CD4-positive, alpha-beta T cell treated with Interleukin-10 for 1 hour (primary cell): ENCODE measurements around the gene VTI1A.
"Not testable (repeated sequence)": the region's sequence is repeated elsewhere in the genome, so short reads cannot be mapped to it uniquely, and the experiment has no call there.

ENCODE experiments used
- DNase-seq: peaks from one replicate; pipeline ENCODE4 v3.0.0-alpha.2; 2020

The VTI1A gene

DNA sequence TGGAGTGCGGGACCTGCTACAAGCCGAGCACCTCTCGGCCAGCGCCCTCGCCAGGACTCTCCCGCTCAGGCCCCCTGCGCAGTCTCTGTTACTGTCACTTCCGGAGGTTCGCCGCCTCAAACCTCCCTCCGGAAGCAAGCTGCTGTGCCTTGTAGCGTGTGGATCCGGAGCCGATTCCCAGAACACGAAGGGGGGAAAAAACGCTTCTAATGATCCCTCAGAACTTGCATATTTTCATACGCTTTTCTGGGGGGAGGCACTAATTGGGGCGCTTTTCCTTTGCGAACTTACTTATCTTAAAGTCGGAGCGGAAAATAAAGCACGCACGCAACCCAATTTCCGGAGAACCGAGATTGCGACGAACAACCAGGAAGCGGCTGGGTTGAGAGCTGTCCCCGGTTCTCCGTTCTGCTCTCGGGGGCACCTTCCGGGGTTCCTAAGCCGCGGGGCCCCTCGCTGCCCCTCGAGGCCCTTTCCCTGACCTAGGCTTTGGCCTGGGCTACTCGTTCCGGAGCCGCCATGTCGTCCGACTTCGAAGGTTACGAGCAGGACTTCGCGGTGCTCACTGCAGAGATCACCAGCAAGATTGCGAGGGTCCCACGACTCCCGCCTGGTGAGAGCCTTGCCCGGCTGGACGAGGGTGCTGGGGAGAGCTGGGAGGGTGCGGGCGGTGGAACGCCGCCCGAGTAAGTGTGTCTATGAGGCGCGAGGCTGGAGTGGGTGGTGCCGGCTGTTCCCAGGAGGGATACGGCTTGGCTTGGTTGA lies at the start of gene VTI1A, which contains the start of gene ZDHHC6:
Gene VTI1A (plus strand): TSS at position 361 of the 765 bp plus-strand sequence. CDS start 159 bp downstream, at position 520.
Gene ZDHHC6 (minus strand): TSS at position 60 of the 765 bp plus-strand sequence. CDS start 1,478 bp downstream, outside the sequence.
- DNase-seq: peak; percentile 87

DNA sequence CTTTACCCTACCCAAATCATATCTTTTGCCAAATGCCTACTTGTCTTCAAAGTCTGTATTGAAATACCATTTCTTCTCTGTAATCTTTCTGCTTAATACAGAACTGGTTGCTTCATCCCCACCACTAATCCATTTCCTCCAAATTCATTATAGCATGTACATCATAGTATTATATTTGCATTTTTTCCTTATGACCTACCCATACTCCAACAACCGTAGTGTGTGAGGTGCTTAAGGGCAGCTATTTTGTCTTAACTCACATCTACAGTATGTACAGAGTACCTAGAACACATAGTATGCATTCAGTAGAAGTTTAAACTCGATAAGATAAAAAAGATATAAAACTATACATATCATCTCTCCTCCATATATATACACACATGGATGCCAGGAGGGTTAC lies 49.4 kb upstream of the VTI1A start:
- no peak for DNase-seq

DNA sequence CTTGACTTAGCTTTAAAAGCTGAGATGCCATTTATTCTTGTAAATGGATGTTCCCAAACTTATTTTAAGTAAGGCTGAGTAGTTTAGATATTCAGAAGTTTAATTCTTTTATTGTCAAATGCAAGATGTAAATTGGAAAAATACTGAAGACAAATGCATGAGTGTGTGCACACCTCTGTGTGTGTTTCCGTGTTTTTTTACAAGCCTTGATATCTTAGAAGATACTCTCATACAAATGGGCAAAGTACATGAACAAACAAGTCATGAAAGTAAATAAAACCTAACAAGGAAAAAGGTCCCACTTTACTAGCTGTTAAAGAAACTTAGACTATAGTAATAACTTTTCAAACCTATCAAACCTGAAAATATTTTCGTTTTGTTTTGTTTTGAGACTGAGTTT lies 44.1 kb upstream of the VTI1A start:
- no peak for DNase-seq

DNA sequence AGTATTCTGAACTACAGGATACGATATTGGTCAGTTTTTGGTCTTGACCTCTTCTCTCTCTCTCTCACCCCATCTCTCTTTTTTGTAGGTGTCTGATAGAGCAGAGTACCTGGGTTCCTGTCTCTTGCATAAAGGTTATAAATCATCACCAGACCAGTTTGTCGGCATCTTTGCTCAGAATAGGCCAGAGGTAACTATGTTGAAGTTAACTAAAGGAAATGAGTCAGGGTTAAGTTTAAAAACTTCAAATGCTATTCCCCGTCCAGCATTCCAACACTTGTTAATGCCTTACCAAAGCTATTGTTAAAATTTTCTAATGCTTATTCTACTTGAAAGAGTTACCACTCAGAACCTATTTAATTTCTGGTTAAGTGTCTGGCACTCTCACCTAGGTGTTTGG lies 42.4 kb upstream of the VTI1A start:
- DNase-seq: no peak

DNA sequence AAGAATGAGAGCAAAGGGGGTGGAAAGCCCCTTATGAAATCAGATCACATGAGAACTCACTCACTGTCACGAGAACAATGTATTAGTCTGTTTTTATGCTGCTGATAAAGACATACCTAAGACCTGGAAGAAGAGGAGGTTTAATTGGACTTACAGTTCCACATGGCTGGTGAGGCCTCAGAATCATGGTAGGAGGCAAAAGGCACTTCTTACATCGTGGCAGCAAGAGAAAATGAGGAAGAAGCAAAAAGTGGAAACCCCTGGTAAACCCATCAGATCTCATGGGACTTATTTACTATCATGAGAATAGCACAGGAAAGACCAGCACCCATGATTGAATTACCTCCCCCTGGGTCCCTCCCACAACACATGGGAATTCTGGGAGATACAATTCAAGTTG lies 40.2 kb upstream of the VTI1A start:
- DNase-seq: not testable (repeated sequence)

DNA sequence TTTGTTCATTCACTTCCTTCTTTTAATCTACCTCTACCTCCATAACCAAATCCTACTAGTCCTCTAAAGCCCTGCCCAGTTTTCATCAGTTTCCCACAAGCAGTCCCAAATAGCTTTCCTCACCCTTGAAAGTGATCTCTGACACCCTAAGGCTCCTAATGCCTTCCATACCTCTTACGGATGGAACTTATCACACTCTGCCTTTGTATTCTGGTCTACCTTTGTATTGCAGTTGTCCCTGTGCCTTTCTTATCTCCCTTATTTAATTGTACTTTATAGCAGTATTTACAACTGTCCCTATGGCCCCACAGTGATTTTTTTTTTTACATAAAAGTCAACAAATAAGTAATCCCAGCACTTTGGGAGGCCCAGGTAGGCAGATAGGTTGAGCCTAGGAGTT lies 39.3 kb upstream of the VTI1A start:
- DNase-seq: no peak

DNA sequence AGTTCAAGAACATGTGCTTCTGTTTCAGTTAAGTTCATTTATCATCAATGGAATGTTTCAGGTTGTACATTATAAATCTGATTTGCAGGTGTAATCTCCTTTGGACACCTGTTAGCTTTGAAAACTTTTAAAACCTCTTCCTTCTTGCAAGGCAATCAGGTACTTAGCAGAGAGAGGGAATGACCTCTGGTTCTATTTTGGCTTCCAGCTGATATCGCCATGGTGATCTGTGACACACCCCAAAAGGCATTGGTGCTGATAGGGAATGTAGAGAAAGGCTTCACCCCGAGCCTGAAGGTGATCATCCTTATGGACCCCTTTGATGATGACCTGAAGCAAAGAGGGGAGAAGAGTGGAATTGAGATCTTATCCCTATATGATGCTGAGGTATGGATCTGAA lies 37.7 kb upstream of the VTI1A start:
- DNase-seq: no peak

DNA sequence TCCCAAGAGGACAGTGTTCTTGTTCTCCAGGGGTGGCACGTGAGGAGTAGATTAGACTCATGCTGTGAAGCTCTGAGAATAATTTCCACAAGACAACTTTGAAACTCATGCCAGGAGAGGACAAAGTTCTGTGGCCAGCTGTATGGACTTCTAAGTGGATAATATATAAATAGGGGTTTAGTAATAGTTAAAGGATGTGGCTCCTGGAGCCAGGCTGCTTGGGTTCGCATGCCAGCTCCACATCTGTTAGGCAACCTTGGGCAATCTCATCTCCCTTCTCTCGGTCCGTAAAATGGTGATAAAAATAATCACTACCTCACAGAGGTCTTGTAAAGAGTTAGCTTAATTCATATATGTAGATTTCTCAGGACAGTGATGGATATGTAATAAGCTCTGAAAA lies 37.3 kb upstream of the VTI1A start:
- DNase-seq: no peak

DNA sequence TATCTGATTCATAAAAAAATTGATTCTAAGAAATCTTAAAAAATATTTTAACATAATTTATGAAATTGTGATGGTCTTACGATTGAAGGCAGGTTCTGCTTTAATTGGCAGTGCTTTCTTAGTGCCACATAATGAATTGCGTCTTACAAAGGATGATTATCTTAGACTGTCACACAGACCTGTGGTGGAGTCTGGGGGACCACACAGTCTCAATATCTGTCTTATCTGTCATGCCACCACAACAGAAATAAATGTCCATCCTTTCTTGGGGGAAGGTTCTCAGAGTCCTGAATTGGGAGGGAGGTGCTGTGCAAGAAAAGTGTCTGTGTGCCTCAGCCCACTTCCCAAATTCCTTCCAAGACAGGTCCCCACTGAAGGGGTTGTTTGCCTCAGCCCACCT lies 34.3 kb upstream of the VTI1A start:
- no peak for DNase-seq

DNA sequence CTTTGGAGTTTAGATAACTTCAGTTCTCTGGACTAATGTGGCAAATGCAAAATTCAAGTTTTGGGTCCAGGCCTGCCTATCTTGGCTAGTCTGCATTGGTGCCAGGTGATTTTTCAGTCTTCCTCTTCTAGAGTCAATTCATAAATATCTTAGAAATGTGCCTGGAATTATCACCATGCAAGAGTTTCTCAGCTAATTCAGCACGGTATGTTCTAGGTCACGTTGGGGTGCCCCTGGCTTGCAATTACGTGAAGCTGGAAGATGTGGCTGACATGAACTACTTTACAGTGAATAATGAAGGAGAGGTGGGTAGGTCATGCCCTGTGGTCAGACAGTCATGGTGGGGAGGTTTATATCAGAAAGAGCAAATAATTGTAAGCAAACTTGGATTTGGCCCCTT lies 25.3 kb upstream of the VTI1A start:
- no peak for DNase-seq

DNA sequence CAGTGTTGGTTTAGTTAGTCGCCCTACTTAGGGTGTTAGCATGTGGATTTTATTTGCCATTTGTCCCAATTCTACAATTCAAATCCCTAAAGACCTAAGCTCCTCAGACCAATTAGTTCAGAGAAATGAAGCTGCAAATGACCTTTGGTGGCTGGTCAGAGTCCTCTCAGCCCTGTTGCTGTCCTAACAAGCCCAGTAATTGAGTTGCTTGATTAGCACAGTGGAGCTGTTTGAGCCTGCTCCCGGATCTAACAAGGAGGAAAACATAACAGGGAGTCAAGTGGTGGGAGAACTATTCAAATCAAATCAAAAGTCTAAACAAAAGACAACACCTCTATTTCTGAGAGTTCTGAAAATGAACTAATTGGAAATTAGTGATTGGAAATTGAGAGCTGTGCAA lies 22.4 kb upstream of the VTI1A start:
- no peak for DNase-seq

DNA sequence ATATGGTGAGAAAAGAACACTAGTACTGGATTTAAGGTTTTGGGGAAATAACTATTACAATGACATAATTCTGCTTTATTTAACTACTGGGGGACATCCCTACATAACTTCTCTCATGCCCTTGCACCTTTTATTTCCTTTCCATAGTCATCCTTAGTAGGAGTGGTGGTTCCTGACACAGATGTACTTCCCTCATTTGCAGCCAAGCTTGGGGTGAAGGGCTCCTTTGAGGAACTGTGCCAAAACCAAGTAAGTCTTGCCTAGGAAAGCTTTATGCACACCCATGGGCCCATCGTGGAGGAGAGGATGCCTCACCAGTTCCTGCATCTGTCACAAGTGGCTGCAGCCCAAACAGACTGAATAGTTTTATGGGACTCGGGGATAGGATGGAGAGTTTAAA lies 20.9 kb upstream of the VTI1A start:
- no peak for DNase-seq

DNA sequence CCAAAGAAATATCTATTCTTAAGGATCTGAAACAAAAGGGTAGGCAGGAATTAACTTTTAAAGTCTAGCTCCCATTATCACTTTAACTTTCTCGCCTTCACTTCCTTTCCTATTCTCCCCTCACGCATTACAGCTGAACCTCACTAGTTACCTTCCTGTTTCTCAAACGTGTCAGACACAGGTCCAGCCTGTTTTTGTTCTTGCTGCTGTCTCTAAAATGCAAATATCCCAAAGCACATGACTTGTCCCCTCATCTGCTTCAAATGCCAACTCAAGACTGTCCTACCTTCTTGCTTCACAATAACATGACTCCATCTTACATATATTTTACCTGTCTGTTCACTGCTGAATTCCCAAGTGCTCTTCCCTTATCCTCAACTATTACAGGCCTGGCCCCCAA lies 17.9 kb upstream of the VTI1A start:
- DNase-seq: no peak

DNA sequence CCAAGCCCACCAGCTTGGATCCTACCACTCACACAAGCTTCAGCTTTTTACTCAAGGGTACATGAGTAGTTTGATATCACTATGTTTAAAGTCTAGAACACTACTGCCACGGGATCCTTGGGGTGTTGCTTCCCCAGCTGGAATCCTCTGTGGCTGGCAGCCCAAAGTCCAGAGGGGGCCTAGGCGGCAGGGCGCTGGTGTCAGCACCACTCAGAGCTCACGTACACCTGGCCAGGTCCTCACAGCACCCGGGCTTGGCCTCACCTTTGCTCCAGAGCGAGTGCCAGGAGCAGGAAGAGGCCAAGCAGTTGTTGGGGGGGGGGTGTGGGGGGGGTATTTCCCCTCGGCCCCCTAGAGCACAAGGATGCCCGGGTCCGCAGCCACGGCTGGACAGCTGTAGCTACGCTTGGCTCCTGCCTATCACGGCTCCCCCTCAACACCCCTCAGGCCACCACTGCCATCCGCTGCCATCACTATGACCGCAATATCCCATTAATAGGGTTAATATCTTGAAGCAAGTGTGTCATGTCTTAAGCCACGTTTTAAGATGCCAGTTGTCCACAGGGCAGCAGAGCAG lies 17.3 kb upstream of the VTI1A start:
- no peak for DNase-seq

DNA sequence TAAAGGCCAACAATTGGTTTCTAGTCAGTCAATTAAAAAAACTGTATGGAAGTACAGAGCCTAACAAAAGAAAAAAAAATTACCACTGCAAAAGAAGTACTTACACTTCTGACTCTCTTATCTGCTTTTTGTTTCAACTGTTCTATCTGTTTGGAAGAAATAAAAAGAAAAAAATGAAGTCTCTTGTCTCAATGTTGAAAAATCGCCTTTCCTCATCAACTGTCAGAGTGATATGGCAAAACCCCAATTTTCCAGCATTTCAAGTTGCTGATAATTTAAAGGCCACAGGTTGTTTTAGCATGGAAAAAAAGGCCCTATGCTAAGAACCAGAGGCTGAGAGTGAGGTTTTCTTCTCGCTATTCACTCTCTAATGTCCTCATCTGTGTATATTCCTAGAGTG lies 13.9 kb upstream of the VTI1A start:
- no peak for DNase-seq

DNA sequence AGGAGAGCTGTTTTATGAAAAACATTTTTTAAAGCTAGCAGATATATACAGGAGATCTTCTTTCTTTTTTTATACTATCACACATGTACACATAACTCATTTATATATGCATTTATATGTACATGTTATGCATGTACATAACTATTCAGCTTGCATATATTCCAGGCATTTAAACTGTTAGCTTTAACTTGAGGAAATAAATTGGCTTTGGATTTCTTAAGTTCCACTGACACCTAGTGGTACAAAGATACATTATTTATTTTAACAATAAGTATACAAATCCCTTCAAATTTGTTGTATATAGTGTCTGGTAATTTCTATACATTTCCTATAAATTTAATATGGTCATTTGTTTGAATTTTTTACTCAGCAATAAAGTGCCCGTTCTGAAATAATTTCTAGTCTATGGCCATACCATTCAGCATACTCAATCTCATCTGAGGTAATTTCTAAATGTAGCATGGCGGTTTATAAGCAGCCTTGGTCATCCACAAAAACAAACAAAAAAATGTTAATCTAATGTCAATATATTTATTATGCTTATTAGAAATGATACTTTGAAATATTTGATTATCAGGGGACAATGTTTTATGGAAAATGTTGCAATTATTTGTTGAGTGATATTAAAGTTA lies 11.9 kb upstream of the VTI1A start:
- DNase-seq: peak; percentile 29

DNA sequence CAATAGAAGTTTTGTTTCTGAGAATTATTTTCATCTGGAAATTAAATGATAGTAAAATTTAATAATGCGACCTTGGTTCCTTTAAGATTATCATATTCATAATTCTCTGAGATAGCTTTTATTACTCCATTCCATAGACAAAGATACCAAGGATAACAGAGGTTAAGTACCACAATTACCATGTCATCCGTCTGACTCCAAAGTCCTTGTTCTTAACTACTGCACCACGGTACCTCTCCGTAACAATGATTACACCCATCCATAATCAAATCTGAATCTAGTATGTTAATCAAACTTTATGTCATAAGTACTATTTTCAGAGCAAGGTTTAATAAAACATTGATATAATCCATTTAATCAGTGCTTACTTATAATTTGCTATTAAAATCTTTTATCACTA lies 8.7 kb upstream of the VTI1A start:
- DNase-seq: no peak

DNA sequence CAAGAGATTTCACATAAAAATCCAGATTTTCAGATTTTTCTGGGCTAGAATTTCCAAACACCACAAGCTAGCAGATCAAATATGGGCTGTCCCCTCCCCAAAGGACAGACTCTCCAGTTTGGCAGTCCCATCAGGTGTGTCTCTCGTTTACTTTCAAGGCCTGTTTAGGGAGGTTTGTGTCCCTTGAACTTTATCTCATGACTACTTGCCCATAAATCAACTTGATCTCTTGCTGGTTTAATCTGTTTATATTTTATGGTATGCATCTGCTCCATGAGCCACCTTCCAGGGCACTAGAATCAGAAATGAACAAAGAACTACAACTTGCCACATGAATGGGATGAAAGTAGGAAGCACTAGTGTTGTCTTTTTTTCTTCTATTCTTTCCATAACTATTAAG lies 5.5 kb upstream of the VTI1A start:
- no peak for DNase-seq

DNA sequence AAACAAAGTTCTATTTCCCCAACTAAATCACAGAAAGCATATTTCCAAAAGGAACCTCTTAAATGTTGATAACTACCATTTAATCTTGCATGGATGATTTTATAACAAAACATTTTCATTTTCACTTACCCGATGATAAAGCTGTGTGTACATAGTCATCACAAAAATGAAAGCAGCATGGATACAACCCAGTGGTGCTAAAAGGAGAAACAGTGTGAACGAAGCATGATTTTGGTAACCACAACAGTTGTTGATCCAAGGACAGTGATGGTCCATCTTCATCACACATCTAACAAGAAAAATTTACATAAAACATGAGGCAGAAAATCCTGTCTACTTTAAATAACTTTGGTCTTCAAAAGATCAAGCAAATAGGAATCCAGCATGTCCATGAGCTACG lies 5.0 kb upstream of the VTI1A start:
- DNase-seq: no peak

DNA sequence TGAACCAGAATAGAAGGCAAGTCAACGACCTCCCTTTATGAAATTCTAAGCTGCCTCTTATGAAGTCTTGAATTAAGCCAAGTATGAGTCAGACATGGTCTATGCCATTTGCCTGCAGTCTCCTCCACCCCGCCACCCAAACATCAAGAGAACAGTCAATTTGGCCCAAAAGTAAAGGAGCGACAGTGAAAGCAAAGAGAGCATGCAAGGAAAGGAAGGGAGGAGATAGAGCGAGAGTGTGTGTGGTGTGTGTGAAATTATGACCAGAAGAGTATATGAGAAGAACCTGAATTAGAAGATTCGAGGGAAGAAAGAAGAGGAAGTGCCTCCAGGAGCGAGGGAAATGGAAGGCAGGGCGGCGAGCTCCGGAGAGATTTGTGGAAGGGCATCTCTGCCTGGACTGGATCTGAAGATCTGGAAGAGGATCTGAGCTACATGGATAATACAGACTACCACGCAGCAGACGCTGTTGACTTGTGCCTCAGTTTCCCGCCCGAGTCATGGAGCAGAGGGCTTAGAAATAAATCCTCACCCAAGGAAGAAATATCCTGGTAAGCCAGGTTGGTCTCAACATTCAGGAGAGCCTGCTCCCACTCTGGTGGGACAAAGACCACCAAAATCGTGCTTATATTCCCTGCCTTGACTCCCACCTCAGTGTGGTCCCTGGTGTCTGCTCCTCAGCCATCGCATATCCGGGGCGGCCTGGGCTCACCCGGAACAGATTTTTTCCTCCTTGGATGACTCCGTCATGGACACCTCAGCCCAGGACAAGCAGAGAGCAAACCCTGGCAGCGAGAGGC lies 760 bp upstream of the VTI1A start:
- peak; percentile 3 for DNase-seq

DNA sequence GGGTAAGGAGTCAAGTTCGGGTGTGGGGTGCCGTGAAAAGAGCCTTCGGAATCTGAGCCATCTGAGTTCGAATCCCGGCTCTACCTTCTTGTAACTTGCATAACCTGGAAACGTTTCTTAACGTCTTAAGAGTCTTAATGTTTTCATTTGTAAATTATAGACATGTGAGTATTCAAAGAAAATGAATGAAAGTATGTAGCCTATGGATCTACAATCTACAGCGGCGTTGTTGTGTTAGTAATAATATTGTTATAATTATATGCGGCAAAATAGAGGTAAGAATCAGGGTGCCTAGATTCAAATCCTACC lies 559 bp downstream of the VTI1A start:
- no peak for DNase-seq

DNA sequence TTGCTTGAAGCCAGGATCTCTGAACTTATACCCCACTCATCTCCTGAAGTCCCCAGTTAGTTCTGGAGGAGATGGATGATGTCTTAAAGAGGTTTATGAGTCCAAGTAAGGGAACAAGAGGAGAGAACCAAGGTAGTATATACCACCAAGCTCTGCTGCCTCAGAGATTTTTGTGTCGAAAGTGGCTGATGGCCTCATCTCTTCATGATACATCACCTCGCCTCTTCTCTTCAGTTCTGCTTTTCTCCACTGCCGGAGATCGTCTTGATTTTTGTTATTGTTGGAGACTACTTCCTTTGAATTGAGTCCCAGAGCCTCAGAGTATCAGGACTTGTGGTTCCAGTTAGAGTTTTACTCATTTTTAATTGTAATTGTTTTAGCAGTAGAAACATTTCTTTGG lies 1.9 kb downstream of the VTI1A start:
- no peak for DNase-seq

DNA sequence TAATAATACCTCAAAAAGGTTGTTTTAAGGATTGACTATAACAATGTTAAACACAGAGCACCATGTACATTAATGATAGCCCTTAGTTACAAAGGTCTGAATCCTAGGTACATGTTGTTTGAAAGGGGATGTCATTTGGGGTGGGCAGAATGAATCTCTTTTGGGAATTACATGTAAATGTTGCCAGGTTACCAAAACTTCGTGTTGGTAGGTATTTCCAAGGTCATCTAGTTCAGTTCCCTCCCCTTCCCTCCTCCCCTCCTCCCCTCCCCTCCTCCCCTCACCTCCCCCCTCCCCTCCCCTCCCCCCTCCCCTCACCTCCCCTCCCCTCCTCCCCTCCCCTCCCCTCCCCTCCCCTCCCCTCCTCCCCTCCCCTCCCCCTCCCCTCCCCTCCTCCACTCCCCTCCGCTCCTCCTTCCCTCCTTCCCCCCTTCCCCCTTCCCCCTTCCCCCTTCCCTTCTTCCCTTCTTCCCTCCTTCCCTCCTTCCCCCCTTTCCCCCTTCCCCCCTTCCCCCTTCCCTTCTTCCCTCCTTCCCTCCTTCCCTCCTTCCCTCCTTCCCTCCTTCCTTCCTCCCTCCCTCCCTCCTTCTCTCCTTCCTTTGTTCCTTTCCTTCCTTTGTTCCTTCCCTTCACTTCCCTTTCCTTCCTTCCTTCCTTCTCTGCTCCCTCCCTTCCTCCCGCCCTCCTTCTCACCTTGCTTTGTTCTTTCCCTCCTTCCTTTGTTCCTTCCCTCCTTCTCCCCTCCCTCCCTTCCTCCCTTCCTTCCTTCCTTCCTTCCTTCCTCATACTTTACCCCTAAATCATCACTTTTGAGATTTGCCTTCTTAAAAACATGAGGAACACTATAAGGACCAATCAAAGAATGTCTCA lies 8.1 kb downstream of the VTI1A start:
- DNase-seq: no peak
